HG03135 (cell line): Measurements from ENCODE around the gene MAML1.

Experiments used
- ATAC-seq: cut with Tn5 transposase; IDR thresholded peaks from one replicate; pipeline ENCODE4 v1.9.1; 2021; ENCODE audit warnings: mild to moderate bottlenecking, moderate library complexity; ENCODE audit not compliant: unreplicated experiment

Gene MAML1

DNA sequence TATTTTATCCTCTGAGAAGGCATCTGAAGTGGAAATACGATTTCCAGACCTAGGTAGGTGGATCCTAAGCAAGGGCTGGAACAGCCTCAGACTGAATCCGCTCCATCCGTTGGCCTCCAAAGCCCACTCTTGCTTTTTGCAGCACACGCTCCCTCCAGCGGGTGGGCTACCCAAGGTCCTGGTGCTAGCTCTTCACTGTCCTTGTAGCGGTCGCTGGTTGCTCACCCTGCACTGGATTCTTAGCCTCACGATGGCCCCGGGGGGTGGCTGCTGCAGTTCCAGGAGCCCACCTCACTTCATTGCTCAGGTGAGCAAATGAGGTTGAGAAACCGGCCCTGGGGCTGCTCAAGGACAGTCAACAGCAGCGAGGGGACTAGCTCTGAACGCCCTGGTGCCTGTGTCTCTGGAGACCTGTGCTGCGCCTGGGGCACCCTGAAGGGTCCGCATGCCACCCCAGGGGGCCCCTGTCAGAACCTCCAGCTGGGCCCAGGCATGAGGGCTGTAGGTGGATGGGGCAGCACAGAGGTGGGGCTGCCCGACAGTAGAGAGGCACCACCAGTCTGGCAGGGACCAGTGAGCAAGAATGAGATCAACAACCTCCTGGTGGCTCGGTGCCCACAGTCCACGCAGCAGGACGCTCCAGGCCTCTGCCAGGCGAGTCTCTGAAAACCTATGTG, 69.7 kb downstream of the MAML1 start:
- no peak for ATAC-seq

DNA sequence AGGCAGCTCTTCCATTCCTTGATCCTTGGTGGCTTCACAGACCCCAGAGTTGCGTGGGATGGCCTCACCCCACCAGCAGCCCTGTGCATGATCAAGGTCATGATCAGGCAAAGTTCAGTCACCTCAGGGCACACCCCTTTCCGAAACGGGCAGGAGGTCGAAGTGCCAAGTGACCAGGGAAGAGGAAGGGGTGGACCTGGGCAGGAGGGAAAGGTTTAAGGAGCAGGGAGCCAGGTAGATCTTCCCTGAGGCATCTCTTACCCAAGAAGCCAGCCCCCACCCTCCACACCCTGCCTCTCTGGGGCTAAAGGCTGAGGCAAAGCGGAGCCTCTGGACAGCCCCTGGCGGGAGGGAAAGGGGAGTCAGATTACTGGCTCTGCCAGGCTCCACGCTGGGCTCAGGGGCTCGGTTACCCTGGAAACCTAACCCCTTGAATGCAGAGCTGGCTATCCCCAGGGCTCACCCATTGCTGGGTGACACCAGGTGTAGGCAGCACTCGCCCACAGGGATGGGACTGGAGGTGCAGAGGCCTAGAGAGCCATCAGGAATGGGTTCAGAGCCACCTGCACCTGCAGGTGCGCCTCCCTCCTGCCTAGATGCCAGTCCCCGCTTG, 70.4 kb downstream of the MAML1 start:
- no peak for ATAC-seq

DNA sequence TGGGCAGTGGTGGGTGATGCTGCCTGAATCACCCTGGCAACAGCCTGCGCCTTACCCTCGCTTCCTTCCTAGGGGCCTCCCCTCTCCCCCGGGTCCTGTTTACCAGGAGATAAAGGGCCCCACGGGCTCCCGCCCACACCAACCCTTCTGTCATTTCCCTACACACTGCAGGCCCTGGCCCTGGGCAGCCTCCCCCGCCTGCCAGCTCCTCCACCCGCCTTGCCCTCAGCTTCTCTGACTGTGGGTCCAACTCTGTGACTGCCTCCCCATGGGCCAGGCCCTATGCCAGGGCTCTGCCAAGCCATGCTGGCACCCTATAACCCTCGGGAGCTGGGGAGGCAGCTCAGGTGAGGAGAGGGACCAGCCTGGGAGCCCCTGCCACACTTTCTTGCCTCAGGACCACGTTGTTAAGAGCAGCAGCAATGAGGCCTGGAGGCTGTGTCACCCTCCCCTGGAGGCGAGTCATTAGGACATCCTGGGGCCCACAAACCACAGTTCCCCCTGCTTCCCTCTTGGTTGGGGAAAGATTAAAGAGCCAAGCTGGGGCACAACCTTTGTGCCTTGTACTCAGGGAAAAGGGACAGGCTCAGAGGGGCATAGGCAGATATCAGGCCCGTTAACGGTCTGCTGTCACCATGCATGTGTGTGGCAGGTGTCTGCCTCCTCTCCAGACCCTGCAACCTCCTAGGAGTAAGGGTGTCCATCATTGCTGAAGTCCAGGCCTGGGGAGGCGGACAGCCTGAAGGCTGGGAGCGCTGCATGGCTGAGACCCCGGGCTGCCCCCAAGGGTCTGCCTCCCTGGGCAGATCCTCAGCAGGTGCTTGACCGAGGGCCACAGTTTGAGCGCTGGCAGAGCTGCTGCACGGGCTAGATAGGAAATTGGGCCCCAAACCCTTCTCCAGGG, 71.3 kb downstream of the MAML1 start:
- ATAC-seq, result no peak

DNA sequence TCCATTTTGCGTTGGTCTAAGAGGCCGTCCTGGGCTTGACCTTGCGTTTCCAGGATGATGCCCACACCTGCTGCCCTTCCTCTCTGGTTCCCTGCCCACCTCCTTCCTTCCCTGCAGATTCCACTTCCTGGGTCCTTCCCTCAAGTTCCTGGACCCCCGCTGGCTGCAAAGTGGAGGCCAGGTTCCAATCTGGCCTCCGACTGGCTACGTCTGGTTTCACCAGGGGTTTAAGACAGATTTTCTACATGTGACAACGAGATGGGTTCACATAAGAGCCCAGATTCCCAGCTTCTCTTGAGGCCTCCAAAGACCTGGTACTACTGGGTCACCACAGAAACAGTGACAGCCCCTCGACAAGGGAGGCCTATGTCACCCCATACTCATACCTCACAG, 71.9 kb downstream of the MAML1 start:
- no peak for ATAC-seq

DNA sequence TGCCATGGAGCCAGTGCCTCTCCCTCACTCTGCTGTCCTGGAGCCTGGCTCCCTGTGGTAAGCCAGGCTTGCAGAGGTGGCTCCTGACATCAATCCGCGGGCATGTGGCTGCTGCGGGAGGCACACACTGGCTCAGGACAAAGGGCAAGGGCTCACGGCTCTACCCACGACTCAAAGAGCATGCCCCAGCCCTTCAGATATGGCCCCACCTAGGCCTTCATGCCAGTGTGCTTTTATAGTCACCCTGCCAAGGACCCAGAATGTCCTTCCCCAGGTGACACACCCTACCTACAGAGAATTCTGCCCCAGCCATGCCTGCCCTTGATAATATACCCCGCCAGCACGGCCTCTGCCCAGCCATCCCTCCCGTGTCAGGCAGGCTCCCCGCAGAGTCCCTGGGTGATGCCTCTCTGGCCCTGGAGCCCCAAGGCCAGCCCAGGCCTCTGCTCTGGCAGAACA, 72.5 kb downstream of the MAML1 start:
- no peak for ATAC-seq

DNA sequence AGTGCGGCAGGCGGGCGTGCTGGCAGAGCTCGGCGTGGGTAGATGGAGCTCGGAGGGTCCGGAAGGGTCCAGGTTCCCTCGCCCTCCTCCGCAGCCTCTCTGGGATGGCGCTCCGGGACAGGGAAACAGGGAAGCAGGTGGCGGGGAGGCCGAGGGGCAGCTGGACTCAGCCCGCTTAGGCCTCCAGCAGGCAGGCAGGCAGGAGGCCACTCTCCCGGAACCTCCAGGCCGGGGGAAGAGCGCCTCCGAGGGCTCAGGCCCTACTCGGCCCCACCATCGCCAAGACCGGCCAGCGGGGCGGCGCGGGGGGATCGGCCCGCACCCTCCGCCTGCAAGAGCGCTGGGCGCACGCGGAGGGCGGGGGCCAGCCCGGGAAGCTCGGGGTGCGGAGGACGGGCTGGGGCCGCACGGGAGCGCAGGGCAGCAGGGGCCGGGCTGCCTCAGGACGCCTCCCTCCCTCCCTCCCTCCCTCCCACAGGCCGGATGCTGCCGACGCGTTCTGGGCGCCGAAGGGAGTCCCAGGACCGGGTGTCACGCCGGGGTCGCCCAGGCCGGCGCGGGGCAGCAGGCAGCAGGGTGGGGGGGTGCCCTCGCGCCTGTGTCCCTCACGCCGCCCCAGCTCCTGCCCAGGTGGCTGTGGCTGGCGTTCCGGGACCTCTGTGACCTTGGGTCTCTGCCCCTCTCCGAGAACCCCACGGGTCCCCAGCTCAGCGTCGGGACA, 73.1 kb downstream of the MAML1 start:
- ATAC-seq, result peak; percentile 23

DNA sequence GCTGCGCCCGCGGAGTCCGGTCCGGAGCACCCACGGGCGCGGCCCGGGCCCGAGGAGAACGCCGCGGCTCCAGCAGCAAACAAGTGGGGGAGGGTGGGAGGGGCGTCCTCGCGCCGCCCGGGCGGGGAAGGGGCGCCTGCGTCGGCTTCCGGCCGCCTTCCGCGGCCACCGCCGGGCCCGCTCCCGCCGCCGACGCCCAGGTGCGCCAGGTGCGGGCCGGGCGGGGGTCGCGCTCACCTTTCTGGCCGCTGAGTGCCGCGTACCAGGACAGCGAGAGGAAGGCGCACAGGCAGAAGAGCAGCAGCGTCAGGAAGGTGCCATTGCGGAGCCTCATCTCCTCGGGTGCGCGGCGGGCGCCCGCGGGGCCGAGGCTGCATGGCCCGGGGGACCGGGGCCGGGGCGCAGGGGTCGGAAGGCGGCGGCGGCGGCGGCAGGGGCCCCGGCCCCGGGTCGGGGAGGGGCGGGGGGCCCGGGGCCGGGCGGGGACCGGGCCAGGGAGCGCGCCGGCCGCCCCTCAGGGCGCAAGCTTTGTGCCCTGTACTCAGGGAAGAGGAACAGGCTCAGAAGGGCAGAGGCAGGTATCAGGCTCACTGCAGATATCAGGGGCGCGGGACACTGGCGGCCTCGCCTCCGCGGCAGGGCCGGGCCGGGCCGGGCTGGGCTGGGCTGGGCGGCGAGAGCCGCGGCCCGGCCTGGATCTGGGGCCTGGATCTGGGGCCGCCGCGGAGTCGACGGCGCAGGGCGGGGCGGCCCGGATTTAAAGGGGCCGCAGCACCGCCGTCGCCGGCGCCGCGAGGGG, 73.8 kb downstream of the MAML1 start, which contains the start of gene MGAT4B:
Gene MGAT4B, minus strand, starts transcription at position 617 of the 799 bp plus-strand sequence. Its CDS starts 283 bp downstream, at position 334.
- peak; percentile 65 for ATAC-seq

DNA sequence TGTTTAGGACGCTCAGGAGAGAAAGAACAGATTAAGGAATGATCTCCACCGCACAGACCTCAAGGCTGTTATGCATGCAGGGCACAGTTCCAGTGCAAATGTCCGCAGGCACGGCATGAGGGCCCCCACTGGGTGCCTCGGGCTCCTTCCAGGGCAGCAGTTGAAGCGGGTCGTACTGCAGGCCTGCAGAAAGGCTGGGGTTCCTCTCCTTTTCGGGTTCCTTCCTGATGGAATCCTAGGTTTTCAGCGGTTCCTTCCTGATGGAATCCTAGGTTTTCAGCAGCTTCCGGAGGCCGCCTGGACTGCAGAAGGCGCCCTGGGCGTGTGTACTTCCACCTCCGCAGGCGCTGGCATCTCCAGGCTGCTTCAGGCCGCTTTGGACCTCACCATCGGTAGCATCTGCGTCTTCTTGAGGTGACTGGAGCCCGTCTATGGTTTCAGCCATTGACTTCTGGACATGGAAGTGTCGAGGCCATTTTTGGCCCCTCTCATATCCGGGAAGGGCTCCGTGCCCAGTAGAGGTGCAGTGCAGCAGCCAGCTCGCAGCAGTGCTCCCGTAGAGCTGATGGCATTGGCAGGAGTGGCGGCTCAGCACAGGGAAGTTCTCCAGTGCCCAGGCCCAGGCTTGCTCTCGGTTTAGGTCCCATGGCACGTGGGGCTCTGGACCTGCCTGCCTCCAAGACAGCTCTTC, 79.7 kb downstream of the MAML1 start:
- no peak for ATAC-seq

DNA sequence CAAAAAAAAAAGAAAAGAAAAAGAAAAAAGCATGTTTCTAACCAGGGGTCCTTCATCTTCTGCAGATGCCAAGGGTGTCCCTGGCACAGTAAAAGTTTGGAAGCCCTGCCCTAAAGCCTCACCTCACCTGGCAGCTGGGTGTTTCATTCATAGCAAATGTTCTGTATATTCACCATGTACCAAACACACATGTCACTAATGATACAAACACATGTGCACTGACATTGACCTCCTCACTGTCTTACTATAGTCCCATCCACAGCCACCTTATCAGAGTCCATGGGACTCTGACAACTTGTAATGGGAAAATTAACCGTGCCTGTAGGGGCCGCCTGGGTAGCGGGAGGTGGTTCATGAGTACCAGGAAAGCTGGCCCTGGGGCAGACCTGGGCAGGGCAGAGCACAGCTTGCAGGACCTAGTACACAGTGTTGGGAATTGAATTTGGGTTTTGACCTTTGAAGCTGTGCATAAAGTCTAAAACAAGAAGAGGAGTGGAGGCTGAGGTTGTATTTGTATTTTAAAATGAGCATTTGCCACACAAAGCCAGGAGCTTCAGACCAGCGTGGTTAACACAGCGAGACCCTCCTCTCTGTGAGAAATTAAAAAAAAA, 80.5 kb downstream of the MAML1 start:
- ATAC-seq, result no peak

DNA sequence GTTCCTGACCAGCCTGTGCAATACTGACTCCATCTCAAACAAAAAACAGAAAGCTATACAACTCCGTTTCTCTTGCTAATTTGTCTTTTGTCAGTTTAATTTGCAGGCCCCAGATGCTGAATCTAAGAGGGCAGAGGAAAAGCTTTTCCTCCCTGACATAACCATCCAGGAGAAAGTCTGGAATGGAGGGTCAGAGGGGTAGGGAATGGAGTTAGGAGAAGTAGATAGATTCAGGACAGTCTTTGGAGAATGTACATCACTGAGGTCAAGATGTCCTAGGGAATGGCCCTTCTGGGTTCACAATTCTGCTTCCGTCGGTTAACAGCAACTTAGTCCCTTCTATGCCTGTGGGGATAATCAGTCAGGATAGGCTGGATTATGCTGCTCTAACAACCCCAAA, 81.5 kb downstream of the MAML1 start:
- no peak for ATAC-seq

DNA sequence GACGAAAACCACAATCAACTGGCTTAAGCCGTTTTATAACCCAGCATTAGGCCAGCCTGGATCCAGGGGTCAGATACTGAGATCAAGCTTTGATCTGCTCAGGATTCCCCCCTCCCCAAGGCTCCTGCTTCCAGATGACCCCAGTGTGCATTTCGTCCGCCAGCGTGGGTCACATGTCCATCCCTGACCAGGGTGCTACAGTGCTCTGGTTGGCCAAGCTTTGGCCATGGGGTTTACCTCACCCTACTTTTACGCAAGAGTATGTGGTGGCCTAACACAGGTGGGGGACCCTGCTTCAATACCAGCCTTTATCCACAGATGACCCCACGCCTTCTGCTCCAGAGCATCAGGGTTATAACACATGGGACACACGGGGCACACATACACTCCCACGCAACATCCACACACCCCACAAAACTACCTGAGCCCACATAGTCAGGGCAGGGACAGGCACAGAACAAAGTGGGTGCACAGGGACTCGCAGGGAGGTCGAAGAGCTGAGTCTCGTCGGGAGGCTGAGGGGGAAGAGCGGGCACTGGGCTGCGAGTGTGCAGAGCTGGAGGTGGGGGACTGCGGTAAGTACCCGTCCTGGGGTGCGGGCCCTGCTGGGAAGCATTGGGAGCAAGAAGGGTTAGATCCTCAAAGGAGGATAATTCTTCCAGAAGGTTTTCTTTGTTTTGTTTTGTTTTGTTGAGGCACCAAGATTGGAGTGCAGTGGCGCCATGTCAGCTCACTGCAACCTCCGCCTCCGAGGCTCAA, 83.0 kb downstream of the MAML1 start:
- ATAC-seq, result no peak

DNA sequence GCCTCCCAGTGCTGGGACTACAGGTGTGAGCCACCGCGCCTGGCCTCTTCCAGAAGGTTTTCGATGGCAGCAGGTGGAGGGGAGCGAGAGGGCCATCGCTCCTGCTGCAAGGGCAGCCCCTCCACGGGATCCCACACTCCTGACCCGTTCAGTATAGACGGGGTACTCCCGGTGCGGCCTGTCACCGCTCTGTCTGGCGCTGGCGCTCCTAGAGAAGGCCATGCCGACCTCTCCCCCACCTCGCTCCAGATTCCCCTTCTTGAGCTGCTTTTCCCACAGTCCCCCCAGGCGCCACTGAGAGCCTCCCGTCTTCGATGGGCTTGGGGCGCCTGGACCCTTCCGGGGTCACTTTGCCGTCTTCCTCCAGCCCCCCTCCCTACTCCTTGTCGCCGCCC, 83.8 kb downstream of the MAML1 start:
- ATAC-seq, result no peak

DNA sequence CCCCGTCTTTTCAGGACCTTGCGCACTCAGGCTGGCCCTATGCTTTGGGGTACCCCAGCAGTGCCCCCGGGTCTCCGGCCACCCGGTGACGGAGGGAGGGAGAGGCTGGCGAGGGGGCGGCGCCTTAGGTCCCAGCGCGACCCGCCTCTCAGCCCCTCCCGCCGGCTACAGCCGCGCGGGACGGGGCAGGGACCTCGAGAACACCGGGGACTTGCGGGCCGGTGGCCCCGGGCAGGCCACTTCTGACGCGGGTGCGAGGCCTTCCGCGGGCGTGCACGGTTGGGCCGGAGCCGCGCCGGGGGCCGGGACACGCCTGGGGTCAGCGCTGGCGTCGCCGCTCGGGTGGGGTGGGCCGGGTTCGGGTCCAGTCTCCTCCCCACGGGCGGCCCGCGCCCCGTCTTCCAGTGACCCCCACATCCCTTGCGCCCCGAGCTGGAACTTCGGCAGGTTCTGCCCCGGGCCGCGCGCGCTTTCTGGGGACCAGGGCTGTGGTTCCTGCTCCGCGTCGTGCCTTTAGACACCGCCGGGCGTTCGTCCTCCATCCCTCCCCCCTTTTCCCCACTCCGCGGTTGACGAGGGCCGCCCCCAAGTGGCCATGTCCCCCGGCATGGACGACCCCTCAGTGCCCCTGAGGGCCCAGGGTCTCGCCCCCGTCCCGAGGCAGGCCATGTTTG, 84.3 kb downstream of the MAML1 start:
- no peak for ATAC-seq

DNA sequence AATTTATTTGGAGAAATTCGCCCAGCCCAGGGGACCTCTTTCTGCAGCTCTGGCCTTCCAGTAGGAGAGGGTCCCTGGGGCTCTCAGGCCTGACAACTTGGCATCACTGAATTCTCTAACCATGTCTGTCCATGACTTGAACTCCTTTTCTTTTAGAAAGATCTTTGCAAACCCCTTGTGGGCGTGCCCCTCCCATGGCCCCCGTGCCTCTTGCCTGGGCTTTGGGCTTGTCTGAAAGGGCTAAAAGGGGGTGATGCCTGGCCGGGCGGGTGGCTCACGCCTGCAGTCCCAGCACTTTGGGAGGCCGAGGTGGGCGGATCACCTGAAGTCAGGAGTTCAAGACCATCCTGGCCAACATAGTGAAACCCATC, 84.8 kb downstream of the MAML1 start:
- ATAC-seq, result no peak

DNA sequence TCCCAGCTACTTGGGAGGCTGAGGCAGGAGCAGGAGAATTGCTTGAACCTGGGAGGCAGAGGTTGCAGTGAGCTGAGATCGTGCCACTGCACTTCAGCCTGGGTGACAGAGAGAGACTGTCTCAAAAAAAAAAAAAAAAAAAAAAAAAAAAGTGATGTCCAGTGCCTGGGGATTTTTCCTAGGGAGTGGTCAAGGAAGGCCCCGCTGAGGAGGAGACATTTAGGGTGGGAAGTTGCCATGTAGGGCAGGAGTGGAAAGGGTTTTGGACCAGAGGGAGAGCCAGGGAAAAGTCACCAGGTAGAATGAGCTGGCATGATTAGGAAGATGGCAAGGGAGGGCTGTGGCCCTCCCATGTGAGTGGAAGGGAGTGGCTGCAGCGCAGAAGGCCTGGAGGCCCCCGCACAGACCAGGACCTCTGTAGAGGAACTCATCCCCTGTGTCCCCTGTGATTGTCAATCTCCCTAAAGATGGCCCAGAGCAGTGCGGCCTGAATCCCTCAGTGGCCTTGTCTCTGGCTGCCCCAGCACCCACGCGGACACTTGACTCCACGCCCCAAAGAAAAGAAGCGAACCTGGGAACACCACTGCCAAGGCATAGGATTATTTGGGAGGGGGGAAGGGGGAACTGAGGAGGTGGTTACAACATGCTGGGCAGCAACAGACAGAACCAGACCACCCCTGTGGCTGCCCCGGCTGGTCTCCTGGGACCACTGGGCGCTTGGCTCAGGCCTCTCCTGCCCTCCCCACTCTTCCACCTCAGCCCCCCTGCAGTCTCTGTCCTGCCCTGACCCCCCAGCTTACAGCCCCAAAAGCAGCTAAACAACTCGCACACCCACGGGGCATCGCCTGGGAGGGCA, 85.5 kb downstream of the MAML1 start:
- no peak for ATAC-seq

DNA sequence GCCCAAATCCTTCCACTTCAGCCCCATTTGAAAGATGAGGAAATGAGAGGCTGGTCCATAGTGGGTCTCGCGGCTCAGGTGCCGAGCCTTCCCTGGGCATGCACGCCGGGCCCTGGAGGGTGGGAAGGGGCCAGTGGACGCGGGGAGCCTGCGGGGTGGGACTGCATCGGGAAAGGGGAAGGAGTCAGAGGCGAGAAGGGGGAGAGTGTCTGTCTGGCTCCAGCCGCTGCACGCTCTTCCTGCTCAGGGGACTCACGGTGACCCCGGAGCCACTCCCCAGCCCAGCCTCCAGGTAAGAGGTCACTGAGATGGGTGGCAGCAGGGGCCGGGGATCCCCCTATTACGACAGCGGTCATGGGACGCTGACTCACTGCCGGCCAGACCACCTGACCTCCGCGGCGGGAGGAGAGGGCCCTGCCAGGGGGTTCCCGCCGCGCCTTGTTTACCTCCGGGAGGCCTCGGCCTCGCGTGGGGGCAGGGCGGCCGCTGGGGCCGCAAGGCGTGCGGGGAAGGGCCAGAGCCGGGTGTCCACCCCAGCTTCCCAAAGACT, 86.2 kb downstream of the MAML1 start:
- ATAC-seq, result peak; percentile 55
